GM18507 (cell line): ENCODE measurements around the gene ELP1.

Source experiments
- DNase-seq: peaks from one replicate; pipeline ENCODE4 v3.0.0; 2011; ENCODE audit warnings: low read depth; ENCODE audit not compliant: insufficient read length; ENCODE audit errors: extremely low spot score
- FAIRE-seq: peaks from 2 replicates; lab custom pipeline; 2011; peaks lifted over from hg19 to GRCh38; lab: Jason Lieb, UNC

ELP1 gene

DNA sequence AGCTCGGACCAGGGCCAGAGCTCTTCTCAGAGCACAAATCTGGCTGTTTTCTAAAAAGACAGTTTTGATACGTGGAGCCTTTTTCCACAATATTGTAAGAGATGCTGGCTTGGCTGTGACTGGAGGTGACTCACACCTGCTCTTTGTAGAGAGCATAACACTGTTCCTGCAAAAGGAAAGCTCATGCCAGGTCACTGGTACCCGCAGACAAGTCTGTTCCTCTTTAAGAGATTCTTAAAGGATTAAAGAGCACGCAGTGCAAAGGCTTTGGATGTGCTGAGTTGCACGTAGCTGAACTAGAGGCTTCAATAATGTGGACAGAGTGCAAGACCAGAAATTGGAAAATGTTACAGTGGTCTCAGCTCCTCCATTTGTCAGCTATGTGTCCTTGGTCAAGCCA is 97.1 kb downstream of the ELP1 start:
- FAIRE-seq (no peak), DNase-seq (no peak)

DNA sequence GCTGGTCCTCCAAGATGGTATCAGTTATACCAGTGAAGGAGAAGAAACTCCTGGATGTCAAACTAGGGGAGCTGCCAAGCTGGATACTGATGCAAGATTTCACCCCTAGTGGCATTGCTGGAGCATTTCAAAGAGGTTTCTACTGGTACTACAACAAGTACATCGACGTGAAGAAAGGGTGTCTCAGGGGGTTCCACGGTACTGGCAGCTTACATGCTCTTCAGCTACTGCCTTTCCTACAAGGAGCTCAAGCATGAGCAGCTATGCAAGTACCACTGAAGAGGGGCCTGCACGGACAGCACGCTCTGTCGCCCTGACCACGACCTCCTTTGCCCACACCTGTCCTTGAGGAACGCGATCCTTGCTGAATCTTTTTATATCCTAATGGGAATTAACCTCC is 97.6 kb downstream of the ELP1 start:
- no peak for DNase-seq
- no peak for FAIRE-seq

DNA sequence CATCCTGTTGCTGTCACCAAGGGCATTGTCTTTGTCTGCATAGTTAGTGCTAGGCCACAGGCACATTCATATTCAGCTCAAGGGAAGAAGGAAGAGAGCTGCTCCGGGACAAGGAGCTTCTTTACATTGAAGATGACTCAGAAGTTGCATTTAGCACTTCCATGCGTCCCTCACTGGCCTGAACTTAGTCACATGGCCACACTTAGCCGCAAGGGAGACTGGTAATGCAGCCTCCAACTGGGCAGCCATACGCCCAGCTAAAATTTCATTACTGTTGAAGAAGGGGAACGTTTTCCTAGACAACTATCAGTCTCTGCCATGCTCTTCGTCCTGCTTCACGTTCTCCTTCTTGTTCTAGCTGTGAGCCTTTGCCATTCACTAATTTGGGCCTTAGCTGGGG is 98.1 kb downstream of the ELP1 start:
- DNase-seq (no peak), FAIRE-seq (no peak)

DNA sequence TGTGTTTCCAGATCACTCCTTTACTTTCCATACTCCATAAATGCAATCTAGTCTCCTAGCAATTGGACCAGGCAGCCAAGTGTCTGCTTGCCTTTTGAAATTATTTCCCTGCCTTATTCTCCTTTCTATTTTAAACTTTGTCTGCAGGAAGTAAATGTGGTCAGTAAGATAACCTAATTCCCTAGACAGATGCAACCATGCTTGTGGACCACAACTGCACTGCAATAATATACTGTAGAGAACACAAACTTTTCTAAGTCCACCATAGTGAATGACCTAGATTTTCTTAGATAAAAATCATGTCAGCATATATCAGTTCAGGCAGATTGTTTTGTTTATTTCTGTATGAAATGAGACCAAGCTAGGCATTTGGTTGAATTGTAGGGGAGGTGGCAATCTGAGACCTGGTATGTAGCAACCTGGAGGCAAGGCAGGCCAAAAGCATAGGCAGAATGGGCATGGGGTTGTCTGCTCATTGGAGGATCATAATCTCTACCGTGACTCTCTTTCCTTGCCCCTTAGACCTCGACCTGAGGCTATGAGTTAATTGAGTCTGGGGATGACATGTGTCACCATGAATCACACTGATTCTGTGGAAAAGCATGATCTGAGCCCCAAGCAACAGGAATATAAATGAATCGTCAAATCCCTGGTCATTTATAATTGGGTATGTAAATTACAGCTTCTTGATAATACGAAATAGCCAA is 98.8 kb downstream of the ELP1 start:
- no peak for FAIRE-seq
- no peak for DNase-seq

DNA sequence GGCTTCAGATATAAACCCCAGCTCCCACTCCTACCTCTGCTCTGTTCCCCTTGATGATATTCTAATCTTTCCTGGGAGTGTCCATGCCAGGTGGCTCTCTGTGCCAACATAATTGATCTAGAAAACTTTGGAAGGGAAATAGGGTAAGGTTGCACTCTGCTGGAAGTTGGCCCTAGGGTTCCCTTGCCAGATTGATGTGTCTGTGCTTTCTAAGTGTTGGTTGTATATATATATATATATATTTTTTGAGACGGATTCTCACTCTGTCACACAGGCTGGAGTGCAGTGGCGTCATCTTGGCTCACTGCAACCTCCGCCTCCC is 101.8 kb downstream of the ELP1 start:
- no peak for DNase-seq
- FAIRE-seq = no peak

DNA sequence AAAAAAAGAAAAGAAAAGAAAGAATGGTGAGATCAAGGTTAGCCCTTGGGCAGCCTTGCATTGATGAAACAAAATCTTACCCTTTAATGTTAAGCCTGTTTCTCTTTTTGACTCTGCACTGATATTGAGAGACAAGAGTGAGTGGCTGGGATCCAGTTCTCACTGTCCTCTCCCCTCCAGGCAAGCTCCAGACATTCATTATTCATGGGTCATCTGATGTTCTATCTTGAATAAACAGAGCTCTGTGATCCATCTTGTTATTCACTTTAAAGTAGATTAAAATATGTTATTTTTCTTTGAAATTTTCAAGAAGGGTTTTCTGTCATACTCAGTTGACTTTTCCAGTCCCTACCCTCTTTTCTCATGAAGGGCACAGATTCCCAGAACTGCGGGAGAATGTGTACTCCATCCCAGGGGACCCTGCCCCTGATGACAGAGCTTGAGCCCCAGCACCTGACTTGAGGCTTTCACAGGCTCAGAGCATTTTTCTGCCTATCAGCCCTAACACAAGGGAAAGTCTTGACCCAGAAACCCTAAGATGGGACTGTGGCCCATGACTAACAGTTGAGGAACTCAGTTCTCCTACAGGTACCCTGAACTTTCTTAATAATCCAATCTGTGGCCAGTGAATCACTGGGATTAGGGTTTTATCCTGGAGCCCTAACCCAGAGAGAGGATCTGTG is 102.3 kb downstream of the ELP1 start:
- no peak for FAIRE-seq
- no peak for DNase-seq

DNA sequence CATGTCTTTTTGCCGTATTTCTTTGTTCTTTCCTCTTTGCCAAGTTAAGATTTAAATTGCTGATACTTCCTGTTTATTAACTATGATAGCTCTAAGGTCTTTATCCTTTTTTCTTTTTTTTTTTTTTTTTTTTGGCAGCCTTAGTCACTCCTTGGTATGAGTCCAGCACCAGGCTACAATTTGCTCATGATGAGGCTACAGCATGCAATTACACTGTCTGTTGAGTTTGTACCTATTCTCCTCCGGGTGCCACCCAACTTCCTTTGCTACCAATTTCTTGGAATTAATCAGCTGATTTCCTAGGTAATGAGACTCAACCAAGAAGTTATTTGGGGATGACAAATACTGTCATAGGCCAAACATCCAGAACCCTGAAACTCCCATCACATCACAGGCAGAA is 103.7 kb downstream of the ELP1 start:
- FAIRE-seq (no peak), DNase-seq (no peak)

DNA sequence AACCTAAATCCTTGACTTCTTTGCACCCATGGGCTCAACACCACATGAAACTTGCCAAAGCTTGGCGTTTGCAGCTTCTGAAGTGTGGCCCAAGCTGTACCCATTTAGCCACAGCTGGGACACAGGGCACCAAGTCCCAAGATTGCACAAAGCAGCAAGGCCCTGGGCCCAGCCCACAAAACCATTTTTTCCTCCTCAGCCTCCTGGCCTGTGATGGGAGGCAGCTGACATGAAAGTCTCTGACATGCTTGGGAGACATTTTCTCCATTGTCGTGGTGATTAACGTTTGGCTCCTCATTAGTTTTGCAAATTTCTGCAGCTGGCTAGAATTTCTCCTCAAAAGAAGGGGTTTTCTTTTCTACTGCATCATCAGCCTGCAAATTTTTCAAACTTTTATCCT is 110.1 kb downstream of the ELP1 start:
- no peak for DNase-seq
- FAIRE-seq = no peak
